K562 (cell line): ENCODE measurements around the gene PNISR.

Experiments used
- HNRNPLL ChIP-seq: fragments of 200-400 bp; formaldehyde crosslinking; IDR thresholded peaks from 2 replicates; pipeline ENCODE4 v1.6.1; 2017; ENCODE audit warnings: low read length, low read depth, mild to moderate bottlenecking; ENCODE audit not compliant: poor library complexity, severe bottlenecking
- MXI1 ChIP-seq: IDR thresholded peaks from 2 replicates; pipeline ENCODE4 v1.6.1; 2011; ENCODE audit warnings: low read depth, mild to moderate bottlenecking, improper control_type of control experiment, low read length
- NFE2L1 ChIP-seq: fragments of 450-650 bp; IDR thresholded peaks from 2 replicates; pipeline ENCODE4 v1.6.1; 2016; ENCODE audit warnings: missing genetic modification characterization, low read depth, mild to moderate bottlenecking, missing compliant biosample characterization, moderate library complexity, borderline replicate concordance
- TF ChIP-seq, protein P1 (sequence below): fragments of 250-450 bp; sonication (Bioruptor Pico); IDR thresholded peaks from 2 replicates; pipeline ENCODE4 v1.6.1; 2021; ENCODE audit warnings: mild to moderate bottlenecking
- TF ChIP-seq, protein P2 (sequence below), 3 experiments: IDR thresholded peaks in 2 of 3; conservative IDR thresholded peaks in 1 of 3; 2 replicates each; pipeline ENCODE4 v1.5.1; 2011 to 2012; ENCODE audit warnings: low read length in 3 of 3, mild to moderate bottlenecking in 3 of 3, control low read depth in 2 of 3, improper control_type of control experiment in 1 of 3, inconsistent platforms in 1 of 3, low read depth in 1 of 3, mixed read lengths in 1 of 3, moderate library complexity in 1 of 3; ENCODE audit not compliant: insufficient read depth in 2 of 3

DNA sequence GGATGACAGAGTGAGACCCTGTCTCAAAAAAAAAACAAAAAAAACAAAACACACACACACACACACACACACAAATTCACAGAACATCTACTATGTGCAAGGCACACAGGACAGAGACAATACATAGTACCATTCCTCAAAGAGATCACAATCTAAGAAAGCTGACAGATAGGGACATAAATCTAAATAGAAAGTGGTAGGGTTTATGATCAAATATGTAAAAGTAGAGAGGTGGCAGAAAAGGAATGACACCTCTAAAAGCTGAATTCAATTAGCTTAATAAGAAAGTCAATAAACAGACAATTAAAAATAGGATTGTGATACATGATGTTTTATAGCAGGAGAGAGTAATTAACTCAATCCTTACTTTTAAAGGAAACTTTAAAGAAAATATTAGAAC is 48.6 kb upstream of the PNISR start:
- TF ChIP-seq NFE2L1 = no peak
- TF ChIP-seq HNRNPLL = no peak
- TF ChIP-seq, protein P1, sequence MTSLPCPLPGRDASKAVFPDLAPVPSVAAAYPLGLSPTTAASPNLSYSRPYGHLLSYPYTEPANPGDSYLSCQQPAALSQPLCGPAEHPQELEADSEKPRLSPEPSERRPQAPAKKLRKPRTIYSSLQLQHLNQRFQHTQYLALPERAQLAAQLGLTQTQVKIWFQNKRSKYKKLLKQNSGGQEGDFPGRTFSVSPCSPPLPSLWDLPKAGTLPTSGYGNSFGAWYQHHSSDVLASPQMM (CRISPR knock-in tag) = no peak
- TF ChIP-seq, protein P2, sequence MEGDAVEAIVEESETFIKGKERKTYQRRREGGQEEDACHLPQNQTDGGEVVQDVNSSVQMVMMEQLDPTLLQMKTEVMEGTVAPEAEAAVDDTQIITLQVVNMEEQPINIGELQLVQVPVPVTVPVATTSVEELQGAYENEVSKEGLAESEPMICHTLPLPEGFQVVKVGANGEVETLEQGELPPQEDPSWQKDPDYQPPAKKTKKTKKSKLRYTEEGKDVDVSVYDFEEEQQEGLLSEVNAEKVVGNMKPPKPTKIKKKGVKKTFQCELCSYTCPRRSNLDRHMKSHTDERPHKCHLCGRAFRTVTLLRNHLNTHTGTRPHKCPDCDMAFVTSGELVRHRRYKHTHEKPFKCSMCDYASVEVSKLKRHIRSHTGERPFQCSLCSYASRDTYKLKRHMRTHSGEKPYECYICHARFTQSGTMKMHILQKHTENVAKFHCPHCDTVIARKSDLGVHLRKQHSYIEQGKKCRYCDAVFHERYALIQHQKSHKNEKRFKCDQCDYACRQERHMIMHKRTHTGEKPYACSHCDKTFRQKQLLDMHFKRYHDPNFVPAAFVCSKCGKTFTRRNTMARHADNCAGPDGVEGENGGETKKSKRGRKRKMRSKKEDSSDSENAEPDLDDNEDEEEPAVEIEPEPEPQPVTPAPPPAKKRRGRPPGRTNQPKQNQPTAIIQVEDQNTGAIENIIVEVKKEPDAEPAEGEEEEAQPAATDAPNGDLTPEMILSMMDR (IDR thresholded peaks at IDR 0.05 in 2 of 3, conservative IDR thresholded peaks at IDR 0.05 in 1 of 3; ENCODE audit: insufficient read depth in 2 of 3, low read depth in 1 of 3, low read length in 3 of 3) = no peak
- no peak for TF ChIP-seq MXI1
